ENCODE measurements around the gene ZNF423.

The ZNF423 gene

DNA sequence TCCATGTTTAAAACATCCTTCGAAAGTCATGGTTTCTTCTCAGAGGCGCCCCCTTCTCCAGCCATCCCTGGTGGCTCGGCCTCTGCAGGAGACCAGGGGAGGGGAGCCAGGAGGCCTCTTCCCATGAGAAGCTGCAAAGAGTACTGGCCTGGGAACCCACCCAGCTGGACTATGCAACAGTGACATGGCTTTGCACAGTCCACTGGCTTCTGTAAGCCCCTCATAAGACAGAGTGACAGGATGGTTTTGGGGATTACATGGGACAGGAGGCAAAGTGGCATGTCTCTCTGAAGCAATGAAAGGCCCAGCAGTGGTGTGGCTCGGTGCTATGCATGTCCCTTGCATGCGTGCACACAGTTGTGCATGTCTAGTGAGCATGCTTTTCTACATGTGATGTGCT is 382.8 kb downstream of the ZNF423 start:
- Histone ChIP-seq H3K4me1 (ENCODE audit: control insufficient read depth, insufficient read depth, low read length) (no peaks in the 10 kb centered on the region), H3K27ac (ENCODE audit: insufficient read depth, low read depth, low read length, poor library complexity, severe bottlenecking) (no peak overlapping the region), H3K9me3 (ENCODE audit: control insufficient read depth, low read length) (no peaks in the 10 kb centered on the region), H3K27me3 (ENCODE audit: control insufficient read depth, insufficient read depth, low read length, poor library complexity, severe bottlenecking) (peaks cover 3% of the 10 kb centered on the region), H3K4me3 (ENCODE audit: insufficient read depth, low read depth, low read length) (no peak overlapping the region), H3K36me3 (ENCODE audit: control insufficient read depth, insufficient read depth, low read length) (no peaks in the 10 kb centered on the region)
- 92 to 93% methylated on average over 5 of the region's 5 CpGs for WGBS, 2 experiments

DNA sequence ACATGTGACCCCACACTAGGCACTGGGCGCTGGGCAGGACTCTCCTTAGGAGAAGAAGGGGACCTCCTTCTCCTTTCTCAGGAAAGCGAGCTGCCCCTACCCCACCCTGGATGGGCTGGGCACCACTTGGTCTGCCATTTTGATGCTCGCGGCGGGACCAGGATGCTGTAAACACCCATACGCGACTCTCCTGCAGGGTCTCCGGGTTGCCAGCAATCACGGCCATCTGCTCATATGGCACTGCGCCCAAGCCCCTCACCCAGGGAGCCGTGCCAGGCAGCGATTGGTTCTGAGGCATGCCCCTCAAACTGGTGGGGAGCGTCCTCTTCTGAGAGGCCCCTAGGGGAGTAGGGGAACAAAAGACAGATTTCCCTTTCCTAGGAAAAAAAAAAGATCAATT is 383.3 kb downstream of the ZNF423 start:
- Histone ChIP-seq H3K4me1 (ENCODE audit: control insufficient read depth, insufficient read depth, low read length) (no peaks in the 10 kb centered on the region), H3K27ac (ENCODE audit: insufficient read depth, low read depth, low read length, poor library complexity, severe bottlenecking) (no peak overlapping the region), H3K9me3 (ENCODE audit: control insufficient read depth, low read length) (no peaks in the 10 kb centered on the region), H3K27me3 (ENCODE audit: control insufficient read depth, insufficient read depth, low read length, poor library complexity, severe bottlenecking) (peaks cover 2% of the 10 kb centered on the region), H3K4me3 (ENCODE audit: insufficient read depth, low read depth, low read length) (no peak overlapping the region), H3K36me3 (ENCODE audit: control insufficient read depth, insufficient read depth, low read length) (no peaks in the 10 kb centered on the region)
- 90 to 94% methylated on average over 13 of the region's 13 CpGs for WGBS, 2 experiments

DNA sequence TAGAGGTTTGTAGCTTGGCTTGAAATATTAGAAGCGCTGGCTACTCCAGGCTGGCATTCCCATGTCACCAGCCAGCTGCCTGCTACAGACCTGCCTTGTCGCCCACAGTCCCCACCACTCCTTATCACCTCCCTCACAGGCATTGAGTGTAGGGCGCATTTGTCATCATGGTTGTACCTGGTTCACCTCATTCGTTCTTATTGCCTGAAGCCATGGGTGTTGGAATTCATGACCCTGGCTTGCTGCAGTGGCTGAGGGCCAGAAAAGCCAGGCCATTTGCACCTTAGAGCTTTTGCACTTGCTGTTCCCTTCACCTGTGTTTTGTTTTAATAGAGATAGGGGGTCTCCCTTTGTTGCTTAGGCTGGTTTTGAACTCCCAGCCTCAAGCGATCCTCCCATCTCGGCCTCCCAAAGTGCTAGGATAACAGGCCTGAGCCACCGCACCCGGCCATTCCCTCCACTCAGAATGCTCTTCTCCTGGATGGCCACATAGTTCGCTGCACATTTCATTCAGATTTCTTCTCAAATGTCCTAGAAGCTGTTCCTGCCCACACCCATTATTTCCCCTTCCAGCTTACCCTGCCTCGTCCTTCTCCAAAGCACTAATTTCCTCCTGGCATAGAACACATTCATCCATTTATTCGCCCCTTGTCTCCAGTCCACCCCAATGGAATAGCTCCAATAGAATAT is 384.7 kb downstream of the ZNF423 start:
- Histone ChIP-seq H3K4me1 (ENCODE audit: control insufficient read depth, insufficient read depth, low read length) (no peaks in the 10 kb centered on the region), H3K9me3 (ENCODE audit: control insufficient read depth, low read length) (no peaks in the 10 kb centered on the region), H3K27me3 (ENCODE audit: control insufficient read depth, insufficient read depth, low read length, poor library complexity, severe bottlenecking) (peaks cover under 1% of the 10 kb centered on the region), H3K4me3 (ENCODE audit: insufficient read depth, low read depth, low read length) (no peak overlapping the region), H3K36me3 (ENCODE audit: control insufficient read depth, insufficient read depth, low read length) (no peaks in the 10 kb centered on the region), H3K27ac (ENCODE audit: insufficient read depth, low read depth, low read length, poor library complexity, severe bottlenecking) (no peak overlapping the region)
- 93 to 96% methylated on average over 11 of the region's 11 CpGs for WGBS, 2 experiments

DNA sequence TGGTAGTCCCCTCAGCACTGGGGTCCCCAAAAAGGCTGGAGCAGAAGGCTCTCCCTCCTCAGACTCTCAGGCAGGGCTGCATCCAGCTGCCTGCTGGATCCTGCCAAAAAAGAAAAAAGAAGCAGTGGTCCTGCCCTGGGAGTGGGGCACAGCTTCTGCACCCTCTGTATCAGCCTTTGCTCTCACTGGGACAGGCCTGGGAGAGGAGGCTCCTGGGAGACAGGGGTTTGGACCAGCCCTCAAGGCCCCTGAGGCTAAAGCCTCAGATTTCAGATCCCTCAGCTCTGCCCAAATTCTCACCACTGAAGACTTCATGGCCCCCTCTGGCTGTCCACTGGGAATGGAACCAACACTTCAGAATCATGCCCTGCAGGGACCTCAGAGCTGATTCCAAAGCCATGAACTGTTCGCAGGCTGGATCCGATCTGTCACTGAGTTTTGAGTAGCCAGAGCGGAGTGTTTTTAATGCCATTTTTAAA is 385.4 kb downstream of the ZNF423 start:
- Histone ChIP-seq H3K36me3 (ENCODE audit: control insufficient read depth, insufficient read depth, low read length) (no peaks in the 10 kb centered on the region), H3K4me1 (ENCODE audit: control insufficient read depth, insufficient read depth, low read length) (no peaks in the 10 kb centered on the region), H3K27me3 (ENCODE audit: control insufficient read depth, insufficient read depth, low read length, poor library complexity, severe bottlenecking) (peaks cover 7% of the 10 kb centered on the region), H3K4me3 (ENCODE audit: insufficient read depth, low read depth, low read length) (no peak overlapping the region), H3K9me3 (ENCODE audit: control insufficient read depth, low read length) (no peaks in the 10 kb centered on the region), H3K27ac (ENCODE audit: insufficient read depth, low read depth, low read length, poor library complexity, severe bottlenecking) (no peak overlapping the region)
- 96 to 97% methylated on average over 3 of the region's 3 CpGs for WGBS, 2 experiments

DNA sequence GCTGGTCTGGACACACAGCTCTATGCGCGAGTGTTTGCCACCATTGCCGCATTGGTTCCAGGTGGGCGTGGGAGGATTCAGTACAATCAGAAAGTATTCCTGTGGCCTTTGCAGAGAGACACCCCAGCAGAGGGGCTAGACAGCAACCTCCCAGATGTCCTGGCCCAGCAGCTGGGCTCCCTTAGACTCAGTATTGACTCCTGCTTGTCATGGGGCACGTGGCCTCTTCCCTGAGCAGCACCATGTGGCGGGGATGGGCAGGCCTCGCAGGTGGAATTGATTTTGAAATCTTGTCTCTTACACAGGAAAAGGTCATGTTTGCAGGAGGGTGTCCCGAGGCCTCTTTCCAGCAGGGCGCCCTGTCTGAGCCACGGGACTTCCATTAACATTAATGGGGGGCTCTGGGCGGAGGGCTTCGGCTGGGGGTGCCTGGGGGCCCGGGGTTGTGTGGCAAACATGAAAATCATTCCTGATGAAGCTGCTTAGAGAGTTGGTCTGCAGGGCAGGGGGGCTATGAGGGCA is 385.9 kb downstream of the ZNF423 start:
- Histone ChIP-seq H3K27me3 (ENCODE audit: control insufficient read depth, insufficient read depth, low read length, poor library complexity, severe bottlenecking) (peaks cover 13% of the 10 kb centered on the region), H3K27ac (ENCODE audit: insufficient read depth, low read depth, low read length, poor library complexity, severe bottlenecking) (no peak overlapping the region), H3K9me3 (ENCODE audit: control insufficient read depth, low read length) (no peaks in the 10 kb centered on the region), H3K4me1 (ENCODE audit: control insufficient read depth, insufficient read depth, low read length) (no peaks in the 10 kb centered on the region), H3K36me3 (ENCODE audit: control insufficient read depth, insufficient read depth, low read length) (no peaks in the 10 kb centered on the region), H3K4me3 (ENCODE audit: insufficient read depth, low read depth, low read length) (no peak overlapping the region)
- WGBS, 2 experiments = 93 to 94% methylated on average over 13 of the region's 13 CpGs

DNA sequence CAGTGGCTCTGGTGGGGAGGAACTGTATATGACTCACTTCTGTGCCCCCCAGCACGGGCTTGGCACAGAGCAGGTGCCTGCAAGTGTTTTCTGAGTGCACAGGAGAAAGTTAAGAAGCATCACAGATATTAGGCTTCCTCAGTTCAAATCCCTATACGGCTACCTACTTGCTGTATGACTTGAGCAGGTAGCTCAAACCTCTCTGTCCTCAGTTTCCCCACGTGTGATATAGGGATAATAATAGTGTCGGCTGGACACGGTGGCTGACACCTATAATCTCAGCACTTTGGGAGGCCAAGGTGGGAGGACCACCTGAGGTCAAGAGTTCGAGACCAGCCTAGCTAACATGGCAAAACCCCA is 386.6 kb downstream of the ZNF423 start:
- Histone ChIP-seq H3K27ac (ENCODE audit: insufficient read depth, low read depth, low read length, poor library complexity, severe bottlenecking) (no peak overlapping the region), H3K4me3 (ENCODE audit: insufficient read depth, low read depth, low read length) (no peak overlapping the region), H3K9me3 (ENCODE audit: control insufficient read depth, low read length) (no peaks in the 10 kb centered on the region), H3K4me1 (ENCODE audit: control insufficient read depth, insufficient read depth, low read length) (no peaks in the 10 kb centered on the region), H3K27me3 (ENCODE audit: control insufficient read depth, insufficient read depth, low read length, poor library complexity, severe bottlenecking) (peaks cover 18% of the 10 kb centered on the region), H3K36me3 (ENCODE audit: control insufficient read depth, insufficient read depth, low read length) (no peaks in the 10 kb centered on the region)
- 87 to 94% methylated on average over 6 of the region's 6 CpGs for WGBS, 2 experiments

DNA sequence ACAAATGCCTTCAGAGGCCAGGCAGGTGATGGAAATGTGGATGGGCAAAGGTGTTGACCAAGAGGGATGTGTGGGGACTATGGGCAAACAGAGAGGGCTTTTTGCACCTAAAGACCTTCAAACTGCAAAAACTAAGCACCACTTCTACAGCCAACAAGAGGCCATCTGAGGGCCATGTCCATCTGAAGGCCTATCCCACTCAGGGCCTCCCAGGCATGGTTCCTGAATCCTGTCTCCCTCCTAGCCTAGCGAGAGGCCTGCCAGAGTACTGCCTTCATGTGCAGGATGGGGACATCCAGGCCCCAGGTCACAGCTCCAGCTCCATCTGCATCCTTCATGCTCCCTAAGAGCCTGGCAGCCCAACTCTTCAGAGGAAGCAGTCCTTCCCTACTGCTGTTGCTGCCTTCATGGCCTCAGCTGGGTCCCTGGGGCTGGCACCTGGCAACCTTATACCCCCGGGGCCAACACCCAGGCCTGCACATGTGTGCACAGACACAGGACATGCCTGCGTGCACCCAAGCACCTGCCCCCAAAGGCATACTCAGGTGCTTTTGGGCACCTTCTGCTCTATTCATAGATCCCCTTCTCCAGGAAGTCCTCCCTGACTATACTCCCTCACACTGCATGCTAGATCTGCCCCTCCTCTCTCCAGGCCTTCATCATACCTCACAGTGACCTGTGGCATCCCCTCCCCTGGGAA is 387.2 kb downstream of the ZNF423 start:
- Histone ChIP-seq H3K4me1 (ENCODE audit: control insufficient read depth, insufficient read depth, low read length) (peaks cover 4% of the 10 kb centered on the region), H3K9me3 (ENCODE audit: control insufficient read depth, low read length) (no peaks in the 10 kb centered on the region), H3K4me3 (ENCODE audit: insufficient read depth, low read depth, low read length) (no peak overlapping the region), H3K36me3 (ENCODE audit: control insufficient read depth, insufficient read depth, low read length) (no peaks in the 10 kb centered on the region), H3K27ac (ENCODE audit: insufficient read depth, low read depth, low read length, poor library complexity, severe bottlenecking) (no peak overlapping the region), H3K27me3 (ENCODE audit: control insufficient read depth, insufficient read depth, low read length, poor library complexity, severe bottlenecking) (peaks cover 18% of the 10 kb centered on the region)
- 92 to 96% methylated on average over 3 of the region's 3 CpGs for WGBS, 2 experiments

DNA sequence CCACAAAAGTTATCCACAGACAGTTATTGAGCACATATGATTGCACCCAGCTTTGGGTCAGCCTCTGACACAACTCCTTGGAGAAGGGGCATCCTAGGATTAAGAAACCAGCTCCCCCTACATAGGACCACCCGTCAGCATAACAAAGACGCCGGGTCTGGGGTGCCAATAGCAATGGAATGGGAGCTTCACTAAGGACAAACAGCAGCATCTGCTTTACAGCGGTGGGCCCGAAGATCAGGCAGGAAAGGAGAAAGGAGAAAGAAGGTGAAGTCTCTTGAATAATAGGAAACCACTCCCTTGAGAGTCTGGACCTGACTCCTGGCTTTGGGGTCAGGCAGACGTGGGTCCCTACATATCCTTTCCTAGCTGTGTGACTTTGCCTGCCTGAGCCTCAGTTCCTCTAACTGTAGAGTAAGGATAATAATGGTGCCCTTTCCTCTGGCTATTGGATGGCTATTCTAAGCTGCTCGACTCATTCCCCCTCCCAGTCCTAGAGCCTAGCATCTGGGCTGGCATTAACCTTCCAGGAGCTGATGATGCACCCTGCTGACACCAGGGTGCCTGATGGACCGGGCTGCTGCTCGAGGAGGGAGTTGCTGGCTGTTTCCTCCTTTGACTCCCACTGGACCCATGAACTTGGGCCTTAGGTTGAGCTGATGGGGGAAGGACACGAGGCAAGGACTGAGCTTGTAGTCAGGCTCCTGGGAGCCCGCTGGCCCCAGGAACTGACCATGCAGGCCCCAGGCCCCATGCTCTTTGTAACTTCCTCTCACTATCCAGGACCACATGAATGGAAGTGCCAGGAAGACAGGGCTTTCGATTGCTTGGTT is 388.2 kb downstream of the ZNF423 start:
- no peak overlapping the region for H3K27ac ChIP-seq (ENCODE audit: insufficient read depth, low read depth, low read length, poor library complexity, severe bottlenecking)
- H3K9me3 ChIP-seq (ENCODE audit: control insufficient read depth, low read length) = no peaks in the 10 kb centered on the region
- no peaks in the 10 kb centered on the region for H3K36me3 ChIP-seq (ENCODE audit: control insufficient read depth, insufficient read depth, low read length)
- no peak overlapping the region for H3K4me3 ChIP-seq (ENCODE audit: insufficient read depth, low read depth, low read length)
- H3K27me3 ChIP-seq (ENCODE audit: control insufficient read depth, insufficient read depth, low read length, poor library complexity, severe bottlenecking) = peaks cover 18% of the 10 kb centered on the region
- WGBS, 2 experiments = 91% methylated on average over 12 of the region's 12 CpGs
- peaks cover 14% of the 10 kb centered on the region for H3K4me1 ChIP-seq (ENCODE audit: control insufficient read depth, insufficient read depth, low read length)

DNA sequence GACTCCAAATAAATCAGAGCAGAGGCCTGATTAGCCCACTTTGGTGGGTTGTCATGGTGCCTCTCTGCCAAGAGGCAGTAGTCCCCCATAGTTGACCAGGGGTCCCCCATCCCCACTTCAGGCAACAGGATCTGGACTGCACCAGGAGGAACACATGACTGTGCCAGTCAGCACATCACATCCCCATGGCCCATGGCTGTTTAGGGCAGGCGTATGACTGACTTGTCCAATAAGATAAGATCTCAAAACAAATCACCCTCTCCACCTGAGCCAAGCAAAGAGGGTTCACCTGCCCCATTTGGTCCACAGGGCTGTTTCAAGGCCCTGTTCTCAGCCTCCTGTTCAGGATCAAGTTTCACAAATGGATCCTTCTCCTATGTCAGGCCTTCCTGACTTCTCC is 389.0 kb downstream of the ZNF423 start:
- Histone ChIP-seq H3K4me3 (ENCODE audit: insufficient read depth, low read depth, low read length) (no peak overlapping the region), H3K4me1 (ENCODE audit: control insufficient read depth, insufficient read depth, low read length) (peaks cover 19% of the 10 kb centered on the region), H3K27ac (ENCODE audit: insufficient read depth, low read depth, low read length, poor library complexity, severe bottlenecking) (no peak overlapping the region), H3K9me3 (ENCODE audit: control insufficient read depth, low read length) (no peaks in the 10 kb centered on the region), H3K27me3 (ENCODE audit: control insufficient read depth, insufficient read depth, low read length, poor library complexity, severe bottlenecking) (peaks cover 18% of the 10 kb centered on the region), H3K36me3 (ENCODE audit: control insufficient read depth, insufficient read depth, low read length) (no peaks in the 10 kb centered on the region)
- 94 to 95% methylated on average over 1 of the region's 1 CpG for WGBS, 2 experiments

DNA sequence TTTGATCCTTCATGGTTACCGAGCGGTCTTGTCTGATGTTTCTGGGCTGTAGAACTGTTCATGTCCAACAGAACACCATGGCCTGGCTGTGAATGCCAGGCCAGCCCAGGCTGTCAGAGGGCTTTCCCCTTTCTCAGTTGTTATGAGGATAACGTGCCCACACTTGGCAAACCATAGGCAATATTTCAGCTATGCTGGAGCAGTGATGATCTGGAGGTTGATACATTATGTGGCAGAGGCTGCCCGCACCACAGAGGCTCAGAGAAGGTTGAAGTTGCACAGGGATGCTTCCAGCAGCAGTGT is 389.4 kb downstream of the ZNF423 start:
- Histone ChIP-seq H3K36me3 (ENCODE audit: control insufficient read depth, insufficient read depth, low read length) (no peaks in the 10 kb centered on the region), H3K4me1 (ENCODE audit: control insufficient read depth, insufficient read depth, low read length) (peaks cover 19% of the 10 kb centered on the region), H3K9me3 (ENCODE audit: control insufficient read depth, low read length) (no peaks in the 10 kb centered on the region), H3K4me3 (ENCODE audit: insufficient read depth, low read depth, low read length) (no peak overlapping the region), H3K27me3 (ENCODE audit: control insufficient read depth, insufficient read depth, low read length, poor library complexity, severe bottlenecking) (peaks cover 18% of the 10 kb centered on the region), H3K27ac (ENCODE audit: insufficient read depth, low read depth, low read length, poor library complexity, severe bottlenecking) (no peak overlapping the region)
- 93 to 97% methylated on average over 4 of the region's 4 CpGs for WGBS, 2 experiments

Measured in ectodermal cell (in vitro differentiated cells).